Psoas muscle (tissue), 8 donors: ENCODE measurements around the gene OCA2. TPM values are rescaled to one million over a fixed set of nuclear protein-coding genes. Genes with fewer than 3 reads are reported as not detected.
"Not testable (repeated sequence)": the region's sequence is repeated elsewhere in the genome, so short reads cannot be mapped to it uniquely, and the experiment has no call there.

Experiments
- ATAC-seq, 4 donors: fragments of 200-7000 bp; cut with Tn5 transposase; one replicate each; pipeline ENCODE4 v1.9.1; 2020; ENCODE audit warnings: moderate library complexity in 3 of 4, mild to moderate bottlenecking in 2 of 4
- DNase-seq, 2 donors: peaks; one replicate each; pipeline ENCODE4 v3.0.0-alpha.2; 2020
- H3K27ac ChIP-seq: fragments of 200-600 bp; one replicate; pipeline ENCODE4 v1.8.0; 2022
- H3K27me3 ChIP-seq, 3 donors: fragments of 200-600 bp in 1 of 3; one replicate each; pipeline versions ENCODE4 v1.6.1 to v1.8.0; 2013 to 2022; ENCODE audit warnings: low read length in 2 of 3, mild to moderate bottlenecking in 2 of 3, moderate library complexity in 1 of 3; ENCODE audit not compliant: insufficient read depth in 3 of 3
- H3K36me3 ChIP-seq, 2 donors: fragments of 200-600 bp in 1 of 2; one replicate each; pipeline versions ENCODE4 v1.6.1 to v1.8.0; 2013 to 2022; ENCODE audit warnings: low read depth in 1 of 2, mild to moderate bottlenecking in 1 of 2, moderate library complexity in 1 of 2; ENCODE audit not compliant: insufficient read depth in 1 of 2
- H3K4me1 ChIP-seq: fragments of 200-600 bp; one replicate; pipeline ENCODE4 v1.8.0; 2022
- H3K4me3 ChIP-seq: fragments of 200-600 bp; one replicate; pipeline ENCODE4 v1.8.0; 2022; ENCODE audit warnings: mild to moderate bottlenecking
- H3K9me3 ChIP-seq: fragments of 200-600 bp; one replicate; pipeline ENCODE4 v1.8.0; 2022
- WGBS, 3 donors: extraction: QIAGEN DNeasy Blood & Tissue Kit; methylation state at CpG; one replicate each; pipeline versions ENCODE4 v1.1.6 to v1.1.7; 2013; 5-methylcytosine and 5-hydroxymethylcytosine counted together
- intact Hi-C, 2 donors: fragments of 100-400 bp; cut with DNase I; formaldehyde crosslinking; loops; one replicate each; pipeline versions ENCODE4 v1.11.0 to v1.14.2; 2022
- long read RNA-seq, 2 donors: library from polyadenylated mRNA; unstranded; transcript quantifications; one replicate each; pipeline ENCODE4 v2.0.0, GENCODE V29; 2021
- polyA plus RNA-seq, 3 donors: library from polyadenylated mRNA; stranded (reverse); fragments of 200-250 nt; gene quantifications; one replicate each; pipeline ENCODE4 v1.2.3, GENCODE V29; 2013
- total RNA-seq, 4 donors: library from RNA; stranded (reverse); fragmentation: NEBNext Ultra II Directional in 2 of 4; extraction: Animal tissue kit (Norgen Biotek cat#: 25700) in 2 of 4; gene quantifications; one replicate each; pipeline versions ENCODE4 v1.2.1 to v1.2.4, GENCODE V29; 2021 to 2023
- TF ChIP-seq, protein P1 (sequence below): fragments of 200-600 bp; IDR thresholded peaks from one replicate; pipeline ENCODE4 v1.8.0; 2022; ENCODE audit warnings: antibody characterized with exemption
- donor health status: healthy with polysubstance abuse.
- donor health status: DM: no; HTN: no; CAD: no; lungs with moderate emphysema.
- donor health status: Bipolar disorder and iron deficiency.
- donor health status: healthy.
- donor health status: DM: yes; HTN: yes; CAD: no.
- donor health status: DM: no; HTN: no; CAD: no.
- donor health status: DM: no; HTN: no; CAD: no.
- donor health status: DM: yes; HTN: yes; CAD: no.

OCA2 gene
- total RNA-seq (under 1 TPM in 3 of 4 donors, not detected in 1; 0.17 to 0.52 (median 0.17) TPM), polyA plus RNA-seq (under 1 TPM in 2 of 3 donors, not detected in 1; 0.03 to 0.04 TPM)
- long read RNA-seq, donor 1 = 0 reads
- long read RNA-seq, donor 2 = 0 reads

DNA sequence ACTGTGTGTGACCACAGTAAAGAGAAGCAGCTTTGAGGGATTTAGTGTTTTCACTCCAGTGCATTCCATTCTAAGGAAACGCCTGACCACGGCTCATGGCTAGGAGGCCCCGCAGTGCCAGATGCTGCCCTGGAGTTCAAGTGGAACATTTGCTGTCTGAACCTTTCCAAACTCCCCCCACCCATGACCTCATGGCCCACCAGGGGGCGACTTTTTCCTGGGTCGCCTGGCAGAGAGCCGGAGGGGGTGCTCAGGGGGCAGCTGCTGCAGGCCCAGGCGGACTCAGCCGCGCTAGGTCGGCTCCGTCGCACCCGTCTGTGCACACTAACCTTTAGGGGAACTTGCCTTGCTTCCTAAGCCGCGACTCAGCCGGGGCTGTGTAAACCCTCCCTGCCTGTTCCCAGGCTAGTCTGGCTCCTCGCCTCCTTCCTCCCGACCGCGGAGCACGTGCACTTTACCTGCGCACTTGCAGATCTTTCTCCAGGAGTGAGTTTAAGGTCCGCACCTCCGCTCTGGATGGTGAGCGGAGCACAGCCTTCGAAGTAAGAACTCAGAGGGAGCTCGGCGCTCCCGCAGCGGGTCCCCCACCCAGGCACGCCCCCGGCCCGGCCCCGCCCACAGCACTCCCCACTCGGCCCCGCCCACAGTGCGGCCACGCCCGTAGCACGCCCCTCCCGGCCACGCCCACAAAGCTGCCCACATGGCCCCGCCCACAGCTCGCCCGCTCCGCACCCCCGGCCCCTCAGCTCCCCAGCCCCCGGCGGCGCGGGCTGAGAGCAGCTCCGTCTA is at the start of gene OCA2:
OCA2 (minus strand) TSS at position 550 of the 789 bp plus-strand sequence. CDS start 17,441 bp downstream, outside the sequence.
- peak within 1 kb of the TSS; percentile 50 for H3K4me3 ChIP-seq
- TF ChIP-seq, protein P1, sequence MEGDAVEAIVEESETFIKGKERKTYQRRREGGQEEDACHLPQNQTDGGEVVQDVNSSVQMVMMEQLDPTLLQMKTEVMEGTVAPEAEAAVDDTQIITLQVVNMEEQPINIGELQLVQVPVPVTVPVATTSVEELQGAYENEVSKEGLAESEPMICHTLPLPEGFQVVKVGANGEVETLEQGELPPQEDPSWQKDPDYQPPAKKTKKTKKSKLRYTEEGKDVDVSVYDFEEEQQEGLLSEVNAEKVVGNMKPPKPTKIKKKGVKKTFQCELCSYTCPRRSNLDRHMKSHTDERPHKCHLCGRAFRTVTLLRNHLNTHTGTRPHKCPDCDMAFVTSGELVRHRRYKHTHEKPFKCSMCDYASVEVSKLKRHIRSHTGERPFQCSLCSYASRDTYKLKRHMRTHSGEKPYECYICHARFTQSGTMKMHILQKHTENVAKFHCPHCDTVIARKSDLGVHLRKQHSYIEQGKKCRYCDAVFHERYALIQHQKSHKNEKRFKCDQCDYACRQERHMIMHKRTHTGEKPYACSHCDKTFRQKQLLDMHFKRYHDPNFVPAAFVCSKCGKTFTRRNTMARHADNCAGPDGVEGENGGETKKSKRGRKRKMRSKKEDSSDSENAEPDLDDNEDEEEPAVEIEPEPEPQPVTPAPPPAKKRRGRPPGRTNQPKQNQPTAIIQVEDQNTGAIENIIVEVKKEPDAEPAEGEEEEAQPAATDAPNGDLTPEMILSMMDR = no peak
- ATAC-seq = peak in 3 of 4 donors; percentile 43 to 54 (median 51)
- peaks cover 12% of the 10 kb centered on the region for H3K4me1 ChIP-seq
- intact Hi-C loops = no loop called here
- no peak within 1 kb of the TSS for H3K27ac ChIP-seq
- H3K27me3 ChIP-seq = peaks cover 0 to 83% (median 15%) of the 10 kb centered on the region in 3 donors
- 5 to 7% (median 7%) methylated on average over 46 to 52 of the region's 52 CpGs for WGBS, 3 donors
- DNase-seq = peak; percentile 55 to 77
- H3K36me3 ChIP-seq = no peaks in the 10 kb centered on the region
- no peaks in the 10 kb centered on the region for H3K9me3 ChIP-seq

DNA sequence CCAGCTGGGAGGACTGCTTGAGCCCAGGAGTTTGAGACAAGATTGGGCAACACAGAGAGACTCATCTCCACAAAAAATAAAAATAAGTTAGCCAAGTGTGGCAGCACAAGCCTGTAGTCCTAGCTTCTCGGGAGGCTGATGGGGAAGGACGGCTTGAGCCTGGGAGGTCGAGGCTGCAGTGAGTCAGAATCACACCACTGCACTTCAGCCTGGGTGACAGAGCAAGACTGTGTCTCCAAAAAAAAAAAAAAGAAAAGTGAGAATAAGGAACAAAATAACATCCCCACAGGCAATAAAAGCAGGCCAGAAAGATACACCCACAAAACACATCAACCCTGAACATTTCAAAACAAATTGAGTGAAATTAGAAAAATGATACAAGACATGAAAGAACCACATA is 48.7 kb upstream of the OCA2 start:
- Histone ChIP-seq H3K4me3 (no peak overlapping the region), H3K9me3 (no peaks in the 10 kb centered on the region), H3K27ac (no peak overlapping the region), H3K4me1 (no peaks in the 10 kb centered on the region), H3K27me3 (no peaks in the 10 kb centered on the region), H3K36me3 (peaks cover 5 to 60% of the 10 kb centered on the region in 2 donors)
- TF ChIP-seq, protein P1 = no peak
- 92 to 97% (median 95%) methylated on average over 3 of the region's 3 CpGs for WGBS, 3 donors
- no peak for DNase-seq
- intact Hi-C loops = no loop called here
- ATAC-seq = no peak

DNA sequence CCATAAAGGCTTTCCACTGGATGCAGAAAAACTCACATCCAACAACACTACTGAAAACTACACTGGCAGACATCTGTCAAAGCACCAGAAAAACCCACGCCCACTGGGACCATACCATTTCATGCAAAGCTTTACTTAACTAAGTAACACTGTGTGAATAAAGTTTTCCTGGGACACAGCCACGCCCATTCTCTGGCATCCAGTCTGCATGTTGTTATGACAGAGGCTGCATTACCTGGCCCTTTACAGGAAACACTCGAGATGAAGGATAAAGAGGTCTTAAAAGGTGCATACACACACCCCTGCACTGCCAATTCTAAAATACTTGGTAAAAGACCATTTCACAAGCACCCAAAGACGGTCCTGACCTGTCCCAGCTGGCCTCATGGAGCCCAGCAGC is 46.3 kb upstream of the OCA2 start:
- 91 to 96% (median 93%) methylated on average over 4 of the region's 4 CpGs for WGBS, 3 donors
- H3K4me1 ChIP-seq, DNase-seq, H3K9me3 ChIP-seq, intact Hi-C loops, H3K27ac ChIP-seq, H3K4me3 ChIP-seq, ATAC-seq, H3K27me3 ChIP-seq: not testable (repeated sequence)
- peaks cover 7 to 60% of the 10 kb centered on the region in 2 donors for H3K36me3 ChIP-seq

DNA sequence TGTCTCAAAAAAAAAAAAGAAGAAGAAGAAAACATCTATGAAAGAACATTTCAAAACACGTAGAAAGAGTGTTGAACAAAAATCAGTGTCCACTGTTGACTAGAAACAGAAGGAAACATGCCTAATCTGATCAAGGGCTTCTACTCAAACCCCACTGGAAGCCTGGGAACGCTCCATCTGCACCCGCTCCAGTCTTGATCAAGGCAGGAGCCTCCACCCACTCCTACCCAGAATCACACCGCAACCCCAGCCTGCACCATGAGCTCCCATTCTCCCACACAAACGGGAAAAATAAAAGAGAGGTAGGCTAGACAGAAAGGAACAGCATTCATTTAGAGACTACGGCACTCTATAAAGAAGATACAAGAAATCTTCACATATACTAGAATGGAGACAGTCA is 40.9 kb upstream of the OCA2 start:
- DNase-seq (no peak), ATAC-seq (no peak)
- H3K36me3 ChIP-seq = peaks cover 7 to 79% of the 10 kb centered on the region in 2 donors
- H3K4me3 ChIP-seq = no peak overlapping the region
- TF ChIP-seq, protein P1 = no peak
- H3K27ac ChIP-seq = no peak overlapping the region
- H3K4me1 ChIP-seq = no peaks in the 10 kb centered on the region
- no peaks in the 10 kb centered on the region for H3K9me3 ChIP-seq
- intact Hi-C loops = no loop called here
- H3K27me3 ChIP-seq = no peaks in the 10 kb centered on the region
- 89 to 99% (median 98%) methylated on average over 6 of the region's 6 CpGs for WGBS, 3 donors

DNA sequence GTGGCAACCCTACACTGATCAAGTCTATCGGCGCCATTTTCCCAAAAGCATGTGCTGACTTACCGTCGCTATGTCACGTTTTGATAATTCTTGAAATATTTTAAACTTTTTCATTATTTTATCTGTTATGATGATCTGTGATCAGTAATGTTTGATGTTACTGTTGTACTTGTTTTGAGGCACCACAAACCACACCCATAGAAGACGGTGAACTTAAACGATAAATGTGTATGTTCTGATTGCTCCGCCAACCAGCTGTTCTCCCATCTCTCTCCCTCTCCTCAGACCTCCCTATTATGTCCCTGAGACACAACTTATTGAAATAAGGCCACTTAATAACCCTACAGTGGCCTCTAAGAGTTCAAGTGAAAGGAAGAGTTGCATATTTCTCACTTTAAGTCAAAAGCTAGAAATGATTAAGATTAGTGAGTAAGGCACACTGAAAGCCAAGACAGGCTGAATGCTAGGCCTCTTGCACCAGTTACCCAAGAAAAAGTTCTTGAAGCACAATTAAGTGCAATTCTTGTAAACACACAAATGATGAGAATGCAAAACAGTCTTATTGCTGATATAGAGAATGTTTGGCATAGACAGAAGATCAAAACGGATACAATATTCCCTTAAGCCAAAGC is 38.4 kb upstream of the OCA2 start:
- H3K4me1 ChIP-seq, ATAC-seq, H3K4me3 ChIP-seq, intact Hi-C loops, H3K27me3 ChIP-seq, DNase-seq, H3K9me3 ChIP-seq, H3K27ac ChIP-seq: not testable (repeated sequence)
- 80 to 84% (median 82%) methylated on average over 9 of the region's 9 CpGs for WGBS, 3 donors
- H3K36me3 ChIP-seq = peaks cover 2 to 68% of the 10 kb centered on the region in 2 donors

DNA sequence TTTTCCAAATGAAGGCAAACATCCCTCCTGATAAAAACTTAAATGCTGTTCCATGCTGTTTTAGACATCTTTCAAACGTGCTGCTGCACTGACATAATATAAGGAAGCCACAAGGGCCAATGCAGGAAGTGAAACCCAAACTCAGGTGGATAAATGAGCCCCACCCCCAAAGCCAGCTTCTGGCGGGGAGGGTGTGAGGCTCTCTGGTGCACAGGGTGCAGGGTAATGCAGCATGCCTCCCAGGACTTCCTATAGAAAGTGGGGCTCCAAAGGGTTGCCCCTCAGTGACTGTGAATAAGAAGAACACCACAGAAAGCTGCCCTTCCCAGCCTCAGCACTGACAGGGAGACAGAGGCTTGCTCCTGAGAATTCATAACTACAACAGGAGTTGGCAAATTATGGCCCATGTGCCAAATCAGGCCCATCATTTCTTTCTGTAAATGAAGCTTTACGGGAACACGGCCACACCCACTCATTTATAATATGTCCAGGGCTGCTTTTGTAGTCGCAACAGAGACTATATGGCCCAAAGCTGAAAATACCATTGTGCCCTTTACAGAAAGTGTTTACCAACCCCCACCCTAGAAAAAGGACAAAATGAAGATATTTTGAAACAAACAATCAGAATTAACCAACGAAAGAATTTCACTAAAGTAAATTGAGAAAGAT is 37.3 kb upstream of the OCA2 start:
- intact Hi-C loops, H3K4me1 ChIP-seq, DNase-seq, ATAC-seq, H3K4me3 ChIP-seq, H3K27ac ChIP-seq, H3K9me3 ChIP-seq, H3K27me3 ChIP-seq: not testable (repeated sequence)
- H3K36me3 ChIP-seq = peaks cover 1 to 68% of the 10 kb centered on the region in 2 donors
- WGBS, 3 donors = 78 to 81% (median 80%) methylated on average over 6 of the region's 6 CpGs
